HepG2 (cell line): Measurements from ENCODE around the gene QSER1. TPM values are rescaled to one million over a fixed set of nuclear protein-coding genes. Genes with fewer than 3 reads are reported as not detected.

ENCODE experiments used
- CBFB ChIP-seq: sonication (generic); formaldehyde crosslinking; IDR thresholded peaks from 2 replicates; pipeline ENCODE4 v1.4.0; 2020; ENCODE audit warnings: missing genetic modification reagents
- ERF ChIP-seq: IDR thresholded peaks from 2 replicates; pipeline ENCODE4 v1.6.1; 2018; ENCODE audit warnings: missing biosample characterization, missing genetic modification reagents
- GLMP ChIP-seq: sonication (generic); formaldehyde crosslinking; IDR thresholded peaks from 2 replicates; pipeline ENCODE4 v1.9.0; 2021; ENCODE audit warnings: missing genetic modification reagents, mild to moderate bottlenecking, borderline replicate concordance
- GTF2F1 ChIP-seq: fragments of 150-350 bp; IDR thresholded peaks from 2 replicates; pipeline ENCODE4 v1.6.1; 2014; ENCODE audit warnings: low read length
- NR2F1 ChIP-seq, 2 experiments: fragments of 450-650 bp in 1 of 2; formaldehyde crosslinking in 1 of 2; IDR thresholded peaks; 2 replicates each; pipeline versions ENCODE4 v1.5.0 to v1.6.1; 2016 to 2020; ENCODE audit warnings: mild to moderate bottlenecking in 1 of 2, missing compliant biosample characterization in 1 of 2, missing genetic modification reagents in 1 of 2, moderate library complexity in 1 of 2
- STAT5B ChIP-seq: sonication (generic); formaldehyde crosslinking; IDR thresholded peaks from 2 replicates; pipeline ENCODE4 v1.4.0; 2020; ENCODE audit warnings: missing genetic modification reagents
- ZNF121 ChIP-seq: sonication (generic); formaldehyde crosslinking; IDR thresholded peaks from 2 replicates; pipeline ENCODE4 v1.5.0; 2020; ENCODE audit warnings: mild to moderate bottlenecking, missing genetic modification reagents
- ZNF205 ChIP-seq: IDR thresholded peaks from 2 replicates; pipeline ENCODE4 v1.6.1; 2018; ENCODE audit warnings: missing biosample characterization, missing genetic modification reagents
- ZNF260 ChIP-seq: sonication (generic); formaldehyde crosslinking; IDR thresholded peaks from 2 replicates; pipeline ENCODE4 v1.4.0; 2020; ENCODE audit warnings: missing genetic modification reagents, low read depth, mild to moderate bottlenecking, borderline replicate concordance
- ZNF337 ChIP-seq: sonication (generic); formaldehyde crosslinking; IDR thresholded peaks from 2 replicates; pipeline ENCODE4 v1.5.1; 2020; ENCODE audit warnings: missing genetic modification reagents, low read depth, mild to moderate bottlenecking, borderline replicate concordance
- ZNF484 ChIP-seq: sonication (generic); formaldehyde crosslinking; IDR thresholded peaks from 2 replicates; pipeline ENCODE4 v1.5.1; 2020; ENCODE audit warnings: mild to moderate bottlenecking, low read depth, missing genetic modification reagents, borderline replicate concordance
- ZNF691 ChIP-seq: sonication (generic); formaldehyde crosslinking; IDR thresholded peaks from 2 replicates; pipeline ENCODE4 v1.4.0; 2020; ENCODE audit warnings: missing genetic modification reagents, low read depth, mild to moderate bottlenecking, borderline replicate concordance
- polyA plus RNA-seq, 8 experiments: library from polyadenylated mRNA; depleted of rRNA in 3 of 8; stranded (reverse) in 7 of 8; unstranded in 1 of 8; fragments of >200 nt; fragmentation: Illumina TruSeq in 4 of 8; extraction: Trizol in 4 of 8; gene quantifications; 2 replicates each; pipeline versions ENCODE4 v1.2.1 to v1.2.3, GENCODE V29; 2011 to 2016; ENCODE audit warnings: low read depth in 4 of 8, missing spikeins in 1 of 8, mixed read lengths in 1 of 8; ENCODE audit not compliant: insufficient read depth in 1 of 8
- total RNA-seq, 5 experiments: library from RNA; depleted of rRNA; stranded (reverse); fragments of >200 nt; fragmentation: Illumina TruSeq; extraction: Trizol; gene quantifications; 2 replicates each; pipeline ENCODE4 v1.2.3, GENCODE V29; 2016; ENCODE audit warnings: low read depth in 1 of 5
- TF ChIP-seq, protein P1 (sequence below): sonication (generic); formaldehyde crosslinking; IDR thresholded peaks from 2 replicates; pipeline ENCODE4 v1.5.0; 2020; ENCODE audit warnings: mild to moderate bottlenecking, missing genetic modification reagents, borderline replicate concordance
- TF ChIP-seq, protein P2 (sequence below): sonication (generic); formaldehyde crosslinking; IDR thresholded peaks from 2 replicates; pipeline ENCODE4 v1.5.0; 2020; ENCODE audit warnings: missing genetic modification reagents
- TF ChIP-seq, protein P3 (sequence below): sonication (generic); formaldehyde crosslinking; IDR thresholded peaks from 2 replicates; pipeline ENCODE4 v1.4.0; 2020; ENCODE audit warnings: missing genetic modification reagents
- TF ChIP-seq, protein P4 (sequence below): sonication (generic); formaldehyde crosslinking; IDR thresholded peaks from 2 replicates; pipeline ENCODE4 v1.8.1; 2022; ENCODE audit warnings: low read depth, mild to moderate bottlenecking, missing genetic modification reagents
- TF ChIP-seq, protein P5 (sequence below): sonication (generic); formaldehyde crosslinking; IDR thresholded peaks from 2 replicates; pipeline ENCODE4 v1.4.0; 2020; ENCODE audit warnings: missing genetic modification reagents

Gene QSER1
- total and polyA plus RNA-seq, 2 of the 13 experiments (the other 11 are each of a cell fraction or from before 2014, with no cell fraction given): 8.9 to 17.3 TPM

DNA sequence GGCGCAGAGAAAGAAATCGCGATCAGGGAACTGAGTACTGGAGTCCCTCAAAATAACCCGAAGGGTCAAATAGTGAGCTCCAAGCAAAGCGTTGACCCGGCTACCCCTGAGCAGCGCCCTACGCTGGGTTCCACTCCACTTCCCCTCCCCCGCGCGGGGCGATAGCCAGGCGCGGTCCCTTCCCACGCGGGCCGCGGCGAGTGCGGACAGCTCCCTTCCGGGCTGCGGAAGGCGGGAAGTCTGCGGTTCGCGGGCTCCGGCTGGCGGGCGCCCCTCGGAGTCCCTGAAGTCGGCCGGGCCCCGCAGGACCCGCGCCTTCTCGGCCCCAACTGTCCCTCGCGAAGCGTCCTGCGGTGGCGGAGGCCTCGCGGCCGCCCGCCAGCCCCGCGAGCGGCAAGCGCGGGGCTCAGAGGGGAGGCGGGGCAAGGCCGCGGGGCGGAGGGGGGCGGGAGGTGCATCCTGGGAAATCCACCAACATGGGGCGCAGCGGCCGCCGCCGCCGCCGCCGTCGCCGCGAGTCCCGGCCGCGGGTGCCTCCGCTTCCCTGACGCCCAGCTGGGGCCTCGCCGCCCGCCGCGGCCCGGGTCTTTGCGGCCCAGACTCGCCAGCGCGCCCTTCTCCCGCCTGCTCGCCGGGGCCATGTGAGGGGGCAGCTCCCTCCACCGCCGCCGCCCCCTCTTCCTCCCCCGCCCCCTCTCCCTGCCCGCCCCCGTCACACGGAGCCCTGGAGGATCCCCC is at the start of gene QSER1 (continued):
- TF ChIP-seq, protein P1, sequence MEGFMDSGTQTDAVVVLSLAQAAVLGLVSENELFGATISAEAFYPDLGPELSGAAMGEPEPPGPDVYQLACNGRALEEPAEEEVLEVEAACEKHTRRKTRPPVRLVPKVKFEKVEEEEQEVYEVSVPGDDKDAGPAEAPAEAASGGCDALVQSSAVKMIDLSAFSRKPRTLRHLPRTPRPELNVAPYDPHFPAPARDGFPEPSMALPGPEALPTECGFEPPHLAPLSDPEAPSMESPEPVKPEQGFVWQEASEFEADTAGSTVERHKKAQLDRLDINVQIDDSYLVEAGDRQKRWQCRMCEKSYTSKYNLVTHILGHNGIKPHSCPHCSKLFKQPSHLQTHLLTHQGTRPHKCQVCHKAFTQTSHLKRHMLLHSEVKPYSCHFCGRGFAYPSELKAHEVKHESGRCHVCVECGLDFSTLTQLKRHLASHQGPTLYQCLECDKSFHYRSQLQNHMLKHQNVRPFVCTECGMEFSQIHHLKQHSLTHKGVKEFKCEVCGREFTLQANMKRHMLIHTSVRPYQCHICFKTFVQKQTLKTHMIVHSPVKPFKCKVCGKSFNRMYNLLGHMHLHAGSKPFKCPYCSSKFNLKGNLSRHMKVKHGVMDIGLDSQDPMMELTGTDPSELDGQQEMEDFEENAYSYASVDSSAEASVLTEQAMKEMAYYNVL (CRISPR knock-in tag): 0 out of 2 replicates have a peak, but pooled peaks have one; percentile 20
- TF ChIP-seq GTF2F1: no peak
- no peak for TF ChIP-seq STAT5B
- no peak for TF ChIP-seq NR2F1 (CRISPR knock-in tag; IDR thresholded peaks at IDR 0.05)
- TF ChIP-seq ZNF260 (CRISPR knock-in tag): no peak
- TF ChIP-seq, protein P2, sequence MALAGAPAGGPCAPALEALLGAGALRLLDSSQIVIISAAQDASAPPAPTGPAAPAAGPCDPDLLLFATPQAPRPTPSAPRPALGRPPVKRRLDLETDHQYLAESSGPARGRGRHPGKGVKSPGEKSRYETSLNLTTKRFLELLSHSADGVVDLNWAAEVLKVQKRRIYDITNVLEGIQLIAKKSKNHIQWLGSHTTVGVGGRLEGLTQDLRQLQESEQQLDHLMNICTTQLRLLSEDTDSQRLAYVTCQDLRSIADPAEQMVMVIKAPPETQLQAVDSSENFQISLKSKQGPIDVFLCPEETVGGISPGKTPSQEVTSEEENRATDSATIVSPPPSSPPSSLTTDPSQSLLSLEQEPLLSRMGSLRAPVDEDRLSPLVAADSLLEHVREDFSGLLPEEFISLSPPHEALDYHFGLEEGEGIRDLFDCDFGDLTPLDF (CRISPR knock-in tag): no peak
- no peak for TF ChIP-seq ZNF121 (CRISPR knock-in tag)
- TF ChIP-seq, protein P3, sequence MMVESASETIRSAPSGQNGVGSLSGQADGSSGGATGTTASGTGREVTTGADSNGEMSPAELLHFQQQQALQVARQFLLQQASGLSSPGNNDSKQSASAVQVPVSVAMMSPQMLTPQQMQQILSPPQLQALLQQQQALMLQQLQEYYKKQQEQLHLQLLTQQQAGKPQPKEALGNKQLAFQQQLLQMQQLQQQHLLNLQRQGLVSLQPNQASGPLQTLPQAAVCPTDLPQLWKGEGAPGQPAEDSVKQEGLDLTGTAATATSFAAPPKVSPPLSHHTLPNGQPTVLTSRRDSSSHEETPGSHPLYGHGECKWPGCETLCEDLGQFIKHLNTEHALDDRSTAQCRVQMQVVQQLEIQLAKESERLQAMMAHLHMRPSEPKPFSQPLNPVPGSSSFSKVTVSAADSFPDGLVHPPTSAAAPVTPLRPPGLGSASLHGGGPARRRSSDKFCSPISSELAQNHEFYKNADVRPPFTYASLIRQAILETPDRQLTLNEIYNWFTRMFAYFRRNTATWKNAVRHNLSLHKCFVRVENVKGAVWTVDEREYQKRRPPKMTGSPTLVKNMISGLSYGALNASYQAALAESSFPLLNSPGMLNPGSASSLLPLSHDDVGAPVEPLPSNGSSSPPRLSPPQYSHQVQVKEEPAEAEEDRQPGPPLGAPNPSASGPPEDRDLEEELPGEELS (CRISPR knock-in tag): no peak
- TF ChIP-seq CBFB (CRISPR knock-in tag): no peak
- TF ChIP-seq ZNF337 (CRISPR knock-in tag): no peak
- 0 out of 2 replicates have a peak, but pooled peaks have one; percentile 9 for TF ChIP-seq ZNF691
- TF ChIP-seq, protein P4, sequence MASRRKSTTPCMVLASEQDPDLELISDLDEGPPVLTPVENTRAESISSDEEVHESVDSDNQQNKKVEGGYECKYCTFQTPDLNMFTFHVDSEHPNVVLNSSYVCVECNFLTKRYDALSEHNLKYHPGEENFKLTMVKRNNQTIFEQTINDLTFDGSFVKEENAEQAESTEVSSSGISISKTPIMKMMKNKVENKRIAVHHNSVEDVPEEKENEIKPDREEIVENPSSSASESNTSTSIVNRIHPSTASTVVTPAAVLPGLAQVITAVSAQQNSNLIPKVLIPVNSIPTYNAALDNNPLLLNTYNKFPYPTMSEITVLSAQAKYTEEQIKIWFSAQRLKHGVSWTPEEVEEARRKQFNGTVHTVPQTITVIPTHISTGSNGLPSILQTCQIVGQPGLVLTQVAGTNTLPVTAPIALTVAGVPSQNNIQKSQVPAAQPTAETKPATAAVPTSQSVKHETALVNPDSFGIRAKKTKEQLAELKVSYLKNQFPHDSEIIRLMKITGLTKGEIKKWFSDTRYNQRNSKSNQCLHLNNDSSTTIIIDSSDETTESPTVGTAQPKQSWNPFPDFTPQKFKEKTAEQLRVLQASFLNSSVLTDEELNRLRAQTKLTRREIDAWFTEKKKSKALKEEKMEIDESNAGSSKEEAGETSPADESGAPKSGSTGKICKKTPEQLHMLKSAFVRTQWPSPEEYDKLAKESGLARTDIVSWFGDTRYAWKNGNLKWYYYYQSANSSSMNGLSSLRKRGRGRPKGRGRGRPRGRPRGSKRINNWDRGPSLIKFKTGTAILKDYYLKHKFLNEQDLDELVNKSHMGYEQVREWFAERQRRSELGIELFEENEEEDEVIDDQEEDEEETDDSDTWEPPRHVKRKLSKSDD (CRISPR knock-in tag): no peak
- TF ChIP-seq, protein P5, sequence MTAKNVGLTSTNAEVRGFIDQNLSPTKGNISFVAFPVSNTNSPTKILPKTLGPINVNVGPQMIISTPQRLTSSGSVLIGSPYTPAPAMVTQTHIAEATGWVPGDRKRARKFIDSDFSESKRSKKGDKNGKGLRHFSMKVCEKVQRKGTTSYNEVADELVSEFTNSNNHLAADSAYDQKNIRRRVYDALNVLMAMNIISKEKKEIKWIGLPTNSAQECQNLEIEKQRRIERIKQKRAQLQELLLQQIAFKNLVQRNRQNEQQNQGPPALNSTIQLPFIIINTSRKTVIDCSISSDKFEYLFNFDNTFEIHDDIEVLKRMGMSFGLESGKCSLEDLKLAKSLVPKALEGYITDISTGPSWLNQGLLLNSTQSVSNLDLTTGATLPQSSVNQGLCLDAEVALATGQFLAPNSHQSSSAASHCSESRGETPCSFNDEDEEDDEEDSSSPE: peak; percentile 81
- no peak for TF ChIP-seq ERF (CRISPR knock-in tag)
- no peak for TF ChIP-seq GLMP (CRISPR knock-in tag)
- no peak for TF ChIP-seq ZNF484 (CRISPR knock-in tag)
- no peak for TF ChIP-seq ZNF205 (CRISPR knock-in tag)
